ENCODE results near the gene SLC25A38. TPM values are rescaled to one million over a fixed set of nuclear protein-coding genes. Genes with fewer than 3 reads are reported as not detected.
"Not testable (repeated sequence)": the region's sequence is repeated elsewhere in the genome, so short reads cannot be mapped to it uniquely, and the experiment has no call there.

The SLC25A38 gene
- total RNA-seq, 1 donor from 2014 or later = 30.8 TPM

DNA sequence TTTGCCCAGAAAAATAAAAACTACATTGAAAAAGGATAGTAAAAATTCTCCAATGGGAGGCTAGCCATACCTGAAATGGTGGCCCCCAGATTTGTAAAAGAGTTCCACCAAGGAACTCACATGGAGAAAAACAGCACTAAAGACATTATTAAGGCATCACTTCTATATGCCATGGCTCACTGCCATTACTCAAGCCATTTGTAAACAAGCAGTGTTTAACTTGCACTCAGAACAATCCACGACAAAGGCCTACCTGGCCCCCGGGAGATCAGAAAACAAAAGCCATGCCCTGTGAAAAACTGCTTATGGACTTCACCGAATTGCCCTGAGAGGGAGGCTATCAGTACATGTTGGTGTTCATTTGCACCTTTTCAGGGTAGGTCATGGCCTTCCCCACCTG is 34.1 kb upstream of the SLC25A38 start:
- H3K27me3 ChIP-seq (ENCODE audit: control insufficient read depth, insufficient read depth, low read length) = no peaks in the 10 kb centered on the region

DNA sequence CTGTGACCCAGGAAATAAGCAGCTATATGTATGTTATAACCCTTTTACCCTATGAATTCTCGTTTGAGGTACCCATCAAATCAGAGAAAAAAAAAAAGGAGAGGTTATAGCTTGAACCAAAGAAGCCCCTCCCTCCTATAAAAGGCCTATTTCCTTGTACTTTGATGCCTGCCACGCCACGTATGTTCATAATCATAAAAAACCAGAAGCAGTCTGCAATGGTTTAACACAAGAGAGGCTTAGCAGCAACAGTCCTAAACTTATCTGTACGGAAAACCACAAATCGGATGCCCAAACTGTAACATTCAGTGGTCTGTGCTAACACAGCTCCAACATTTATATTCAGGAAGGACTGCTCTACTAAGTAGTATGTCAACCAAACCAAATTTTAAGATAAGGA is 32.5 kb upstream of the SLC25A38 start:
- H3K36me3 ChIP-seq (ENCODE audit: control insufficient read depth, insufficient read depth, low read length) = no peaks in the 10 kb centered on the region
- TF ChIP-seq, protein P1, sequence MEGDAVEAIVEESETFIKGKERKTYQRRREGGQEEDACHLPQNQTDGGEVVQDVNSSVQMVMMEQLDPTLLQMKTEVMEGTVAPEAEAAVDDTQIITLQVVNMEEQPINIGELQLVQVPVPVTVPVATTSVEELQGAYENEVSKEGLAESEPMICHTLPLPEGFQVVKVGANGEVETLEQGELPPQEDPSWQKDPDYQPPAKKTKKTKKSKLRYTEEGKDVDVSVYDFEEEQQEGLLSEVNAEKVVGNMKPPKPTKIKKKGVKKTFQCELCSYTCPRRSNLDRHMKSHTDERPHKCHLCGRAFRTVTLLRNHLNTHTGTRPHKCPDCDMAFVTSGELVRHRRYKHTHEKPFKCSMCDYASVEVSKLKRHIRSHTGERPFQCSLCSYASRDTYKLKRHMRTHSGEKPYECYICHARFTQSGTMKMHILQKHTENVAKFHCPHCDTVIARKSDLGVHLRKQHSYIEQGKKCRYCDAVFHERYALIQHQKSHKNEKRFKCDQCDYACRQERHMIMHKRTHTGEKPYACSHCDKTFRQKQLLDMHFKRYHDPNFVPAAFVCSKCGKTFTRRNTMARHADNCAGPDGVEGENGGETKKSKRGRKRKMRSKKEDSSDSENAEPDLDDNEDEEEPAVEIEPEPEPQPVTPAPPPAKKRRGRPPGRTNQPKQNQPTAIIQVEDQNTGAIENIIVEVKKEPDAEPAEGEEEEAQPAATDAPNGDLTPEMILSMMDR (IDR thresholded peaks at IDR 0.05; ENCODE audit: insufficient read depth, low read length, poor library complexity, severe bottlenecking) = no peak
- no peak for DNase-seq (ENCODE audit: low read depth)
- no peaks in the 10 kb centered on the region for H3K27me3 ChIP-seq (ENCODE audit: control insufficient read depth, insufficient read depth, low read length)
- no peak overlapping the region for H3K4me3 ChIP-seq (ENCODE audit: low read depth, low read length)

More for the DNA sequence above, 34.1 kb upstream of the SLC25A38 start:
- TF ChIP-seq, protein P1 (IDR thresholded peaks at IDR 0.05; ENCODE audit: insufficient read depth, low read length, poor library complexity, severe bottlenecking) = no peak
- DNase-seq (ENCODE audit: low read depth) = no peak
- no peak overlapping the region for H3K4me3 ChIP-seq (ENCODE audit: low read depth, low read length)
- no peaks in the 10 kb centered on the region for H3K36me3 ChIP-seq (ENCODE audit: control insufficient read depth, insufficient read depth, low read length)

DNA sequence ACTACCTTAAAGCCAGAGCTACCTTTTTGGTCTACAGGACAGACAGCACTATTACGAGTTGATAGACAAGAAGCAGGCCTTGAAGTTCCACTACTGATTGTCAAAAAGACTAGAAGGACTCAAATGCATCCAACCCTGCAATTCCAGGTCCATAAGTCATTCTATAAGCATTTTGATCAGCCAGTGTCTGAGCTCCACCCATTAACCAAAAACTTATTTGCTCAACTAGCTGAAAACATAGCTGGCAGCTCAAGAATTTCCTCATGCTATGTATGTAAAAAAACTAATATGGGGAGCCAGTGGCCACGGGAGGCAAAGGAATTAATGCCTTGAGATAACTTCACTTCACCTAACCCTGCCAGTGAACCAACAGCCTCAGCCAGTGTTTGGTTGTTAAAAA is 32.0 kb upstream of the SLC25A38 start:
- DNase-seq (ENCODE audit: low read depth); H3K4me3 ChIP-seq (ENCODE audit: low read depth, low read length); H3K27me3 ChIP-seq (ENCODE audit: control insufficient read depth, insufficient read depth, low read length); H3K36me3 ChIP-seq (ENCODE audit: control insufficient read depth, insufficient read depth, low read length): not testable (repeated sequence)

DNA sequence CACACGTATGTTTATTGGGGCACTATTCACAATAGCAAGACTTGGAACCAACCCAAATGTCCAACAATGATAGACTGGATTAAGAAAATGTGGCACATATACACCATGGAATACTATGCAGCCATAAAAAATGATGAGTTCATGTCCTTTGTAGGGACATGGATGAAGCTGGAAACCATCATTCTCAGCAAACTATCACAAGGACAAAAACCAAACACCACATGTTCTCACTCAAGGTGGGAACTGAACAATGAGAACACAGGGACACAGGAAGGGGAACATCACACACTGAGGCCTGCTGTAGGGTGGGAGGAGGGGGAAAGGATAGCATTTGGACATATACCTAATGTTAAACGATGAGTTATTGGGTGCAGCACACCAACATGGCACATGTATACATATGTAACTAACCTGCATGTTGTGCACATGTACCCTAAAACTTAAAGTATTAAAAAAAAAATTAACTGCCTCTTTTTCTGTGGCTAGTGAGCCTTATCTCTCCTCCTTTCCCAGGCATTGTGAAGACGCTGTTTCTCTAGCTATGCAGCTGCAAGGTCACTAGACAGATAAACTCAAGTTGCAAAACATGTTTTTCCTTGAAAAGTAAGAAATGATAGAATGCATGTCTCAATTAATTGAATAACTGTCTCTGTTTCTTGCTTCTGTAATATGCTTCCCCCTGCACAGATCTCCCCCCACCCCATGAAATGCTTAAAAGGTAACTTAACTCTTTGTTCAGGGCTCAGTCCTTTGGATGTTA is 29.8 kb upstream of the SLC25A38 start:
- not testable (repeated sequence) for H3K36me3 ChIP-seq (ENCODE audit: control insufficient read depth, insufficient read depth, low read length); DNase-seq (ENCODE audit: low read depth); H3K4me3 ChIP-seq (ENCODE audit: low read depth, low read length); H3K27me3 ChIP-seq (ENCODE audit: control insufficient read depth, insufficient read depth, low read length)

DNA sequence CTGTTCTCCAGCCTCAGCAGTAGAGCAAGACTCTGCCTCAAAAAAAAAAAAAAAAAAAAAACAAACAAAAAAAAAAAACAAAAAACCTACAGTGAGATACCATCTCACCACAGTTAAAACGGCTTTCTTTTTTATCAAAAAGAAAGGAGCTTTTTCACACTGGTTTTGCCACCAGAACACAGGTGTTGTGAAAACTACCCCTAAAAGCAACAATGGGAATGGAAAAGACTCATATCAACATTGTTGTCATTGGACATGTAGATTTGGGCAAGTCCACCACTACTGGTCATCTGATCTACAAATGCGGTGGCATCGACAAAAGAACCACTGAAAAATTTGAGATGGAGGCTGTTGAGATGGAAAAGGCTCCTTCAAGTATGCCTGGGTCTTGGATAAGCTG is 24.8 kb upstream of the SLC25A38 start:
- TF ChIP-seq, protein P1 (IDR thresholded peaks at IDR 0.05; ENCODE audit: insufficient read depth, low read length, poor library complexity, severe bottlenecking) = no peak
- no peak for DNase-seq (ENCODE audit: low read depth)
- Histone ChIP-seq H3K36me3 (ENCODE audit: control insufficient read depth, insufficient read depth, low read length) (no peaks in the 10 kb centered on the region), H3K27me3 (ENCODE audit: control insufficient read depth, insufficient read depth, low read length) (no peaks in the 10 kb centered on the region), H3K4me3 (ENCODE audit: low read depth, low read length) (no peak overlapping the region)

DNA sequence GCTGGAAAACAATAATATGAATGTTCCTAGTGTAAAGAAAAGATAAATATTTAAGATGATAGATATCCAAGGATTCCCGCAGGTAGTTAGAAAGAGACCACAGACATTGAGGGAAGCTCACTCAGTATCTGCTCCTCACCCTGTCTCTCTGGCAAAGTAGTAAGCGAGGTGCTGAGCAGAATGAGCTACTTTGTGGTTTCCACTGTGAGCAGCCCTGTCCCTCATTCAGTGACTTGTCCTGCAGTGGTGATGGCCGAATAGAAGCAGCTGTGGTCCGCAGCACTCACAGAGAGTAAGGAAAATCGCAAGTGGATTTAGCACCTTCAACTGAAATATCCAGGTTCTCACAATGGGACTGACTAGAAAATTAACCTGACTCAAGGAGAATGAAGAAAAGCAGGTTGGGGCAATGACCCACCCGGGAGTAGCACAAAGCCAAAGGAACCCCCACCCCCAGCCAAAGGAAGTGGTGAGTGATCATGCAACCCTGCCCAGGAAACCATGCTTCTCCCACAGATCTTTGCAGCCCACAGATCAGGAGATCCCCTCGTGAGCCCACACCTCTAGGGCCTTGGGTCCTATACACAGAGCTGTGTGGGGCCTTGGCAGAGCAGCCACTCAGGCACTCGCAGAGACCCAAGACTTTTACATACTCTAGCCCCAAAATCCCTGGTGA is 21.8 kb upstream of the SLC25A38 start:
- Histone ChIP-seq H3K36me3 (ENCODE audit: control insufficient read depth, insufficient read depth, low read length) (no peaks in the 10 kb centered on the region), H3K27me3 (ENCODE audit: control insufficient read depth, insufficient read depth, low read length) (no peaks in the 10 kb centered on the region), H3K4me3 (ENCODE audit: low read depth, low read length) (no peak overlapping the region)
- no peak for DNase-seq (ENCODE audit: low read depth)
- TF ChIP-seq, protein P1 (IDR thresholded peaks at IDR 0.05; ENCODE audit: insufficient read depth, low read length, poor library complexity, severe bottlenecking) = no peak
